Measurements from ENCODE around the gene CAMKMT. TPM values are rescaled to one million over a fixed set of nuclear protein-coding genes. Genes with fewer than 3 reads are reported as not detected.

Gene CAMKMT
- total RNA-seq, 1 experiment from 2014 or later: 17.4 TPM

DNA sequence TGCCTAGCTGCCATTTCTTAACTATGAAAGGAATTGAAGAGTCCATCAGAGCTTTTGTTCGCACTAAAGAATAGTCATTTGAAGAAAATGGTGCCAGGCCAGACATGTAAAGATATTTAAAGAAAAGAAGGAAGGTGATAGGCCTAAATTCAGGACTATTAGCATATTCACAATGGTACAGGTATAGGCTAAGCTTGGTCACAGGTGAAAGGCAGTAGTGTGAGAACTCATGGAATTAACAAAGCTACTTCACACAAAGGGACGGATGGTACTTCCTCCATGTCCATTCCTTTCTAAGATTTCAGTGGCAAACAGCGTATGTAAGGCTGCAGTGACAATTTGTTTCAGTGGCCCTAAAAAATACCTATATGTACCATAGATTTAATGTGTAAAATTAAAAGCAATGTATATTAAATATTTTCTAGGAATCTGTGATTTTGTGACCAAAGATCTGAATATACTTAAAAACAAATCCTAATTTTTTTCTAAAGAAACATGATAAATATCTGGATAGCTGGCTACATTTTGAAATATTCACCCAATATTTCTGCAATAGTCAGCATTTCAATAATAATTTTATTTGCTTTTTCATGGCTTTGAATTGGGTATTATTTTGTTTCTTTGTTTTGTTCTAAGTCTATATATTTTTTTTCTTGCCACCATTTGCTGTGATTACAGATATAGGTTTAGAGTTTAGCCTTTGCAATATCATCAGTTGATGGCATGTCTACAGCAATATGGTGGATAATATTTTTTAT lies 116.1 kb downstream of the CAMKMT start:
- H3K79me1 ChIP-seq (ENCODE audit: insufficient read depth, low read depth, low read length, poor library complexity, severe bottlenecking): no peaks in the 10 kb centered on the region
- no peak overlapping the region for H2BK20ac ChIP-seq (ENCODE audit: low read depth, low read length, poor library complexity, severe bottlenecking)
- H3K9me3 ChIP-seq (ENCODE audit: control insufficient read depth, low read depth, low read length): no peaks in the 10 kb centered on the region
- Mint-ChIP-seq H3K36me3 (ENCODE audit: insufficient read depth in 1 of 3, low read depth in 3 of 3) (no peaks in the 10 kb centered on the region; a peak in 1 of 7 replicates), H3K9me3 (no peaks in the 10 kb centered on the region), H3K4me1 (peaks cover 22 to 24% of the 10 kb centered on the region in 2 experiments), H3K27ac (peak overlapping the region in 2 of 3 experiments; percentile 17 to 60; a peak in 3 of 7 replicates), H3K4me3 (no peak overlapping the region), H3K27me3 (ENCODE audit: low read depth) (no peaks in the 10 kb centered on the region)
- no peak overlapping the region for H3K9ac ChIP-seq (ENCODE audit: extremely low read depth, insufficient read length, low read length)
- H2BK12ac ChIP-seq (ENCODE audit: insufficient read length, low read depth, low read length): no peak overlapping the region
- H3K27me3 ChIP-seq (ENCODE audit: insufficient read depth, low read length): no peaks in the 10 kb centered on the region
- H3K23me2 ChIP-seq (ENCODE audit: insufficient read length, low read depth, low read length, poor library complexity, severe bottlenecking): no peaks in the 10 kb centered on the region
- DNase-seq: no peak
- H4K20me1 ChIP-seq (ENCODE audit: control insufficient read depth, insufficient read depth, insufficient read length): no peaks in the 10 kb centered on the region
- no peak overlapping the region for H2BK5ac ChIP-seq (ENCODE audit: insufficient read length, low read length)
- H2BK120ac ChIP-seq (ENCODE audit: low read depth, low read length, poor library complexity, severe bottlenecking): no peak overlapping the region
- H3K14ac ChIP-seq (ENCODE audit: insufficient read depth, low read length): no peak overlapping the region
- no peak overlapping the region for H3K23ac ChIP-seq (ENCODE audit: insufficient read length, low read depth, low read length)
- H3T11ph ChIP-seq (ENCODE audit: low read length): no peak overlapping the region
- peak overlapping the region; percentile 48 for H3K27ac ChIP-seq (ENCODE audit: insufficient read length, low read depth, low read length)
- H3K56ac ChIP-seq (ENCODE audit: insufficient read length, low read depth, low read length): no peak overlapping the region
- H3K4me2 ChIP-seq (ENCODE audit: insufficient read depth, insufficient read length, low read length): no peak overlapping the region
- TF ChIP-seq, protein P1, sequence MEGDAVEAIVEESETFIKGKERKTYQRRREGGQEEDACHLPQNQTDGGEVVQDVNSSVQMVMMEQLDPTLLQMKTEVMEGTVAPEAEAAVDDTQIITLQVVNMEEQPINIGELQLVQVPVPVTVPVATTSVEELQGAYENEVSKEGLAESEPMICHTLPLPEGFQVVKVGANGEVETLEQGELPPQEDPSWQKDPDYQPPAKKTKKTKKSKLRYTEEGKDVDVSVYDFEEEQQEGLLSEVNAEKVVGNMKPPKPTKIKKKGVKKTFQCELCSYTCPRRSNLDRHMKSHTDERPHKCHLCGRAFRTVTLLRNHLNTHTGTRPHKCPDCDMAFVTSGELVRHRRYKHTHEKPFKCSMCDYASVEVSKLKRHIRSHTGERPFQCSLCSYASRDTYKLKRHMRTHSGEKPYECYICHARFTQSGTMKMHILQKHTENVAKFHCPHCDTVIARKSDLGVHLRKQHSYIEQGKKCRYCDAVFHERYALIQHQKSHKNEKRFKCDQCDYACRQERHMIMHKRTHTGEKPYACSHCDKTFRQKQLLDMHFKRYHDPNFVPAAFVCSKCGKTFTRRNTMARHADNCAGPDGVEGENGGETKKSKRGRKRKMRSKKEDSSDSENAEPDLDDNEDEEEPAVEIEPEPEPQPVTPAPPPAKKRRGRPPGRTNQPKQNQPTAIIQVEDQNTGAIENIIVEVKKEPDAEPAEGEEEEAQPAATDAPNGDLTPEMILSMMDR (conservative IDR thresholded peaks at IDR 0.05): no peak
- no peak overlapping the region for H4K8ac ChIP-seq (replicated peaks; ENCODE audit: insufficient read length, low read depth, low read length)
- H3K4ac ChIP-seq (ENCODE audit: low read depth, low read length): no peak overlapping the region
- no peak overlapping the region for H2BK15ac ChIP-seq (ENCODE audit: low read depth, low read length)
- no peak overlapping the region for H3K18ac ChIP-seq (ENCODE audit: insufficient read length, low read depth, low read length)
- H3K4me1 ChIP-seq (ENCODE audit: insufficient read depth, low read length): peaks cover 2% of the 10 kb centered on the region; the same call in 1 of the 2 replicates
- WGBS (ENCODE audit: extremely low coverage, insufficient read length, low lambda C conversion rate): no CpG with 5 or more reads among the region's 3 CpGs
- H4K91ac ChIP-seq (ENCODE audit: insufficient read length, low read depth, low read length): no peak overlapping the region
- no peak overlapping the region for H4K5ac ChIP-seq (ENCODE audit: insufficient read length, low read depth, low read length)
- no peaks in the 10 kb centered on the region for H3K79me2 ChIP-seq (ENCODE audit: insufficient read depth, low read length)
- no peak overlapping the region for H2AFZ ChIP-seq (ENCODE audit: low read length)
- no peak overlapping the region for H2AK5ac ChIP-seq (ENCODE audit: insufficient read length, low read length)

Data from H9 (cell line).